ENCODE measurements around the gene MMP26. TPM values are rescaled to one million over a fixed set of nuclear protein-coding genes. Genes with fewer than 3 reads are reported as not detected.

MMP26 gene
- polyA plus RNA-seq, 1 donor (not counting 4 experiments of a cell fraction or from before 2014, with no cell fraction given), result not detected

DNA sequence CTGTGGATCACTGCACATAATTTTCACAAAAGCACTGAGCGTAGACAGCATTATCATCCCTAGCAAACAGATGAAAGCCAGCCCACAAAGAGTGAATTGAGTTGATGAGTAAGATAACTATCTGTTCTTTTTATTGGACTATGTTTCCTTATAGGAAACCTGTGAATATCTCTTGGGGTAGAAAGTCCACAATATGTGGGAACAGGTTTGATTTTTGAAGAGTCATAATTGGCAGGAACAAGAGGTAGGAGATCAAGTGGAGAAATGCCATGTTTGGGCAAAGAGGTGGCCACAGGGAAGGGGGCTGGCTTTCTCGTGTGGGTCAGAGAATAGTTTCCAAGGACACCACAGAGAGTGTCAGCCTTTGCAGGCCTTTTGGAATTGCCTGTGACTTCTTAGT, 30.8 kb upstream of the MMP26 start:
- Histone ChIP-seq H3K4me1 (ENCODE audit: control insufficient read depth, extremely low read depth, insufficient read depth, low read length) (peaks cover 2% of the 10 kb centered on the region), H3K4me3 (ENCODE audit: control insufficient read depth in 2 of 3, extremely low read depth in 1 of 3, insufficient read depth in 2 of 3, low read depth in 1 of 3, low read length in 3 of 3) (no peak overlapping the region), H4K20me1 (ENCODE audit: control insufficient read depth, extremely low read depth, insufficient read depth, low read length) (no peaks in the 10 kb centered on the region), H3K27me3 (ENCODE audit: control insufficient read depth, extremely low read depth, insufficient read depth, low read length) (no peaks in the 10 kb centered on the region), H3K9me1 (ENCODE audit: control insufficient read depth, extremely low read depth, insufficient read depth, low read length) (no peaks in the 10 kb centered on the region), H3K9ac (ENCODE audit: control insufficient read depth, extremely low read depth, insufficient read depth, low read length) (no peak overlapping the region), H3K4me2 (ENCODE audit: control insufficient read depth, extremely low read depth, insufficient read depth, low read depth, low read length) (no peak overlapping the region), H3K36me3 (ENCODE audit: control insufficient read depth in 2 of 2, extremely low read depth in 1 of 2, insufficient read depth in 2 of 2, low read length in 2 of 2) (no peaks in the 10 kb centered on the region), H3K9me3 (ENCODE audit: control insufficient read depth, low read depth, low read length) (no peaks in the 10 kb centered on the region), H3K79me2 (ENCODE audit: control insufficient read depth, insufficient read depth, low read length) (no peaks in the 10 kb centered on the region), H3K27ac (ENCODE audit: control insufficient read depth, insufficient read depth, low read length) (no peak overlapping the region), H2AFZ (ENCODE audit: control insufficient read depth, low read length) (no peak overlapping the region)
- TF ChIP-seq, protein P1, sequence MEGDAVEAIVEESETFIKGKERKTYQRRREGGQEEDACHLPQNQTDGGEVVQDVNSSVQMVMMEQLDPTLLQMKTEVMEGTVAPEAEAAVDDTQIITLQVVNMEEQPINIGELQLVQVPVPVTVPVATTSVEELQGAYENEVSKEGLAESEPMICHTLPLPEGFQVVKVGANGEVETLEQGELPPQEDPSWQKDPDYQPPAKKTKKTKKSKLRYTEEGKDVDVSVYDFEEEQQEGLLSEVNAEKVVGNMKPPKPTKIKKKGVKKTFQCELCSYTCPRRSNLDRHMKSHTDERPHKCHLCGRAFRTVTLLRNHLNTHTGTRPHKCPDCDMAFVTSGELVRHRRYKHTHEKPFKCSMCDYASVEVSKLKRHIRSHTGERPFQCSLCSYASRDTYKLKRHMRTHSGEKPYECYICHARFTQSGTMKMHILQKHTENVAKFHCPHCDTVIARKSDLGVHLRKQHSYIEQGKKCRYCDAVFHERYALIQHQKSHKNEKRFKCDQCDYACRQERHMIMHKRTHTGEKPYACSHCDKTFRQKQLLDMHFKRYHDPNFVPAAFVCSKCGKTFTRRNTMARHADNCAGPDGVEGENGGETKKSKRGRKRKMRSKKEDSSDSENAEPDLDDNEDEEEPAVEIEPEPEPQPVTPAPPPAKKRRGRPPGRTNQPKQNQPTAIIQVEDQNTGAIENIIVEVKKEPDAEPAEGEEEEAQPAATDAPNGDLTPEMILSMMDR (optimal IDR thresholded peaks at IDR 0.05 in 1 of 3, IDR thresholded peaks at IDR 0.05 in 1 of 3, conservative IDR thresholded peaks at IDR 0.05 in 1 of 3; ENCODE audit: extremely low read depth in 1 of 3, insufficient read depth in 2 of 3, low read length in 3 of 3), result no peak
- TF ChIP-seq EZH2 (IDR thresholded peaks at IDR 0.05; ENCODE audit: low read length), result no peak
- FAIRE-seq, result no peak
- dilution Hi-C loops (cut with MboI; ENCODE audit: extremely low pct_ligation_motif_present, low sequenced_read_pairs), result no loop called here
- no peak for DNase-seq (ENCODE audit: low read depth, low spot score)

DNA sequence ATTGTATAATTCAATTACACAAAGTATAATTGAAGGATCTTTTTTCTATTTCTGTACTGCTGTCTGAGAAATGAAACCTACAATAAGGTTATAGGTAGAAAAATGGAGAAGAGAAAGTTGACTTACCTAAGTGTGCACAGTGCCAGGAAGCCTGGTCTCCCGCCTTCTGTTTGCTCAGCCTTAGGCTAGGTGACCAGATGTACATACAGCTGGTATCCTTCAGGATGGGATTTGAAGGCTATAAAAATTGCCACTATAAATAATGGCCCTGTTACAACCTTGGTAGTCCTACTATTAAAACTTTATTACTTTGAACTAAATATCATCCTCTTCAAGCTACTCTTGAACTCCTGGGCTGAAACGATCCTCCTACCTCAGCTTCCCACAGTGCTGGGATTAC, 26.6 kb upstream of the MMP26 start:
- no peak overlapping the region for H3K27ac ChIP-seq (ENCODE audit: control insufficient read depth, insufficient read depth, low read length)
- H2AFZ ChIP-seq (ENCODE audit: control insufficient read depth, low read length), result no peak overlapping the region
- H3K36me3 ChIP-seq (ENCODE audit: control insufficient read depth in 2 of 2, extremely low read depth in 1 of 2, insufficient read depth in 2 of 2, low read length in 2 of 2), result no peaks in the 10 kb centered on the region
- H3K9me3 ChIP-seq (ENCODE audit: control insufficient read depth, low read depth, low read length), result no peaks in the 10 kb centered on the region
- H3K9ac ChIP-seq (ENCODE audit: control insufficient read depth, extremely low read depth, insufficient read depth, low read length), result no peak overlapping the region
- H3K79me2 ChIP-seq (ENCODE audit: control insufficient read depth, insufficient read depth, low read length), result no peaks in the 10 kb centered on the region
- FAIRE-seq (no peak), DNase-seq (ENCODE audit: low read depth, low spot score) (no peak)
- H3K9me1 ChIP-seq (ENCODE audit: control insufficient read depth, extremely low read depth, insufficient read depth, low read length), result no peaks in the 10 kb centered on the region
- TF ChIP-seq, protein P1 (optimal IDR thresholded peaks at IDR 0.05 in 1 of 3, IDR thresholded peaks at IDR 0.05 in 1 of 3, conservative IDR thresholded peaks at IDR 0.05 in 1 of 3; ENCODE audit: extremely low read depth in 1 of 3, insufficient read depth in 2 of 3, low read length in 3 of 3), result no peak
- no peaks in the 10 kb centered on the region for H3K27me3 ChIP-seq (ENCODE audit: control insufficient read depth, extremely low read depth, insufficient read depth, low read length)
- no peak overlapping the region for H3K4me2 ChIP-seq (ENCODE audit: control insufficient read depth, extremely low read depth, insufficient read depth, low read depth, low read length)
- H4K20me1 ChIP-seq (ENCODE audit: control insufficient read depth, extremely low read depth, insufficient read depth, low read length), result no peaks in the 10 kb centered on the region
- H3K4me3 ChIP-seq (ENCODE audit: control insufficient read depth in 2 of 3, extremely low read depth in 1 of 3, insufficient read depth in 2 of 3, low read depth in 1 of 3, low read length in 3 of 3), result no peak overlapping the region
- H3K4me1 ChIP-seq (ENCODE audit: control insufficient read depth, extremely low read depth, insufficient read depth, low read length), result peaks cover 7% of the 10 kb centered on the region
- dilution Hi-C loops (cut with MboI; ENCODE audit: extremely low pct_ligation_motif_present, low sequenced_read_pairs), result no loop called here
